ENCODE results near the gene SYT4. TPM values are rescaled to one million over a fixed set of nuclear protein-coding genes. Genes with fewer than 3 reads are reported as not detected.

The SYT4 gene
- total RNA-seq (under 1 TPM; 0.31 to 0.63 TPM), polyA plus RNA-seq (ENCODE audit: insufficient read depth, low read depth, low replicate concordance) (1.2 TPM)
- long read RNA-seq, donor 1 = 0 reads
- long read RNA-seq, donor 2 = 0 reads

GRCh38 chr18:43277164-43277600, at the start of gene SYT4:
Gene SYT4 (minus strand): TSS chr18:43277490. CDS start chr18:43277281, 209 bp downstream.
- no peak within 1 kb of the TSS for H3K27ac ChIP-seq
- no peaks in the 10 kb centered on the region for H3K4me1 ChIP-seq
- peak; percentile 77 for DNase-seq
- no peaks in the 10 kb centered on the region for H3K27me3 ChIP-seq
- TF ChIP-seq CTCF (IDR thresholded peaks at IDR 0.05) (no peak), POLR2A (IDR thresholded peaks at IDR 0.05) (no peak)
- H3K36me3 ChIP-seq (ENCODE audit: low read depth, missing control alignments) = no peaks in the 10 kb centered on the region
- intact Hi-C loops (cut with DNase I; ENCODE audit: low total_unique reads) = no loop called here
- peak within 1 kb of the TSS in 1 of 2 donors; percentile 27 for H3K4me3 ChIP-seq
- WGBS, 2 donors = 2 to 5% methylated on average over 19 to 20 of the region's 20 CpGs
- H3K9me3 ChIP-seq = no peaks in the 10 kb centered on the region

GRCh38 chr18:43322132-43322531, 44.8 kb upstream of the SYT4 start:
- no peak for DNase-seq
- Histone ChIP-seq H3K27me3 (no peaks in the 10 kb centered on the region), H3K36me3 (ENCODE audit: low read depth, missing control alignments) (no peaks in the 10 kb centered on the region), H3K4me1 (no peaks in the 10 kb centered on the region), H3K4me3 (no peak overlapping the region), H3K9me3 (no peaks in the 10 kb centered on the region), H3K27ac (no peak overlapping the region)
- intact Hi-C loops (cut with DNase I; ENCODE audit: low total_unique reads) = no loop called here
- TF ChIP-seq POLR2A (IDR thresholded peaks at IDR 0.05) = no peak
- TF ChIP-seq CTCF (IDR thresholded peaks at IDR 0.05) = no peak
- 54 to 78% methylated on average over 1 of the region's 1 CpG for WGBS, 2 donors

GRCh38 chr18:43314941-43315340, 37.7 kb upstream of the SYT4 start:
- Histone ChIP-seq H3K4me1 (no peaks in the 10 kb centered on the region), H3K9me3 (no peaks in the 10 kb centered on the region), H3K4me3 (no peak overlapping the region), H3K27ac (no peak overlapping the region), H3K27me3 (no peaks in the 10 kb centered on the region), H3K36me3 (ENCODE audit: low read depth, missing control alignments) (no peaks in the 10 kb centered on the region)
- intact Hi-C loops (cut with DNase I; ENCODE audit: low total_unique reads) = no loop called here
- TF ChIP-seq CTCF (IDR thresholded peaks at IDR 0.05) (no peak), POLR2A (IDR thresholded peaks at IDR 0.05) (no peak)
- WGBS, 2 donors = 80 to 81% methylated on average over 3 of the region's 3 CpGs
- no peak for DNase-seq

- Histone ChIP-seq H3K27me3 (no peaks in the 10 kb centered on the region), H3K36me3 (ENCODE audit: low read depth, missing control alignments) (no peaks in the 10 kb centered on the region), H3K4me1 (no peaks in the 10 kb centered on the region), H3K9me3 (no peaks in the 10 kb centered on the region), H3K27ac (no peak overlapping the region), H3K4me3 (no peak overlapping the region)
- intact Hi-C loops (cut with DNase I; ENCODE audit: low total_unique reads) = no loop called here
- TF ChIP-seq POLR2A (IDR thresholded peaks at IDR 0.05) (no peak), CTCF (IDR thresholded peaks at IDR 0.05) (no peak)
- no peak for DNase-seq
- WGBS, 2 donors = 92 to 93% methylated on average over 1 of the region's 1 CpG
Observed at GRCh38 chr18:43312891-43313290, 35.6 kb upstream of the SYT4 start.

GRCh38 chr18:43310239-43310638, 32.9 kb upstream of the SYT4 start:
- H3K9me3 ChIP-seq = no peaks in the 10 kb centered on the region
- DNase-seq = no peak
- no peaks in the 10 kb centered on the region for H3K36me3 ChIP-seq (ENCODE audit: low read depth, missing control alignments)
- H3K27me3 ChIP-seq = no peaks in the 10 kb centered on the region
- H3K4me1 ChIP-seq = no peaks in the 10 kb centered on the region
- intact Hi-C loops (cut with DNase I; ENCODE audit: low total_unique reads) = no loop called here
- WGBS, 2 donors = 57 to 61% methylated on average over 1 of the region's 1 CpG
- H3K4me3 ChIP-seq = no peak overlapping the region
- no peak for TF ChIP-seq POLR2A (IDR thresholded peaks at IDR 0.05)
- no peak for TF ChIP-seq CTCF (IDR thresholded peaks at IDR 0.05)
- H3K27ac ChIP-seq = no peak overlapping the region
